DND-41 (cell line): ENCODE data around the gene RNPEPL1.

Experiments
- ATAC-seq: fragments of 200-7000 bp; cut with Tn5 transposase; 3 replicates; pipeline ENCODE4 v1.9.1; 2021; ENCODE audit warnings: low read depth; ENCODE audit not compliant: insufficient read depth
- DNase-seq: peaks from one replicate; pipeline ENCODE4 v3.0.0-alpha.2; 2020
- H2AFZ ChIP-seq: 2 replicates; pipeline ENCODE4 v1.6.0; 2012; ENCODE audit warnings: low read depth, low read length
- H3K27ac ChIP-seq: 2 replicates; pipeline ENCODE4 v1.5.1; 2012; ENCODE audit warnings: low read length, inconsistent platforms
- H3K27me3 ChIP-seq: fragments of 200-600 bp; sonication (generic); 2 replicates; pipeline ENCODE4 v1.6.0; 2012; ENCODE audit warnings: low read length, mild to moderate bottlenecking, inconsistent platforms; ENCODE audit not compliant: insufficient read depth, poor library complexity
- H3K36me3 ChIP-seq: 2 replicates; pipeline ENCODE4 v1.5.1; 2012; ENCODE audit warnings: low read length, inconsistent platforms; ENCODE audit not compliant: insufficient read depth
- H3K4me1 ChIP-seq: 2 replicates; pipeline ENCODE4 v1.5.1; 2012; ENCODE audit warnings: mild to moderate bottlenecking, low read length; ENCODE audit not compliant: insufficient read depth
- H3K4me2 ChIP-seq: 2 replicates; pipeline ENCODE4 v1.6.0; 2012; ENCODE audit warnings: mild to moderate bottlenecking, moderate library complexity, low read length, inconsistent platforms; ENCODE audit not compliant: insufficient read depth
- H3K4me3 ChIP-seq, 2 experiments: fragments of 200-600 bp in 1 of 2; shearing (Covaris generic) in 1 of 2; 2 replicates each; pipeline ENCODE4 v1.5.1; 2012 to 2016; ENCODE audit warnings: inconsistent platforms in 2 of 2, low read length in 2 of 2, mild to moderate bottlenecking in 2 of 2, low read depth in 1 of 2, moderate library complexity in 1 of 2
- H3K79me2 ChIP-seq: 2 replicates; pipeline ENCODE4 v1.6.0; 2012; ENCODE audit warnings: low read length, inconsistent platforms; ENCODE audit not compliant: insufficient read depth
- H3K9ac ChIP-seq: 2 replicates; pipeline ENCODE4 v1.6.0; 2012; ENCODE audit warnings: low read depth, mild to moderate bottlenecking, inconsistent platforms, low read length, moderate library complexity
- H3K9me3 ChIP-seq: 2 replicates; pipeline ENCODE4 v1.5.1; 2012; ENCODE audit warnings: low read length, moderate library complexity, mild to moderate bottlenecking, inconsistent platforms; ENCODE audit not compliant: insufficient read depth, severe bottlenecking
- H4K20me1 ChIP-seq: 2 replicates; pipeline ENCODE4 v1.6.0; 2012; ENCODE audit warnings: low read length; ENCODE audit not compliant: insufficient read depth
- EZH2 ChIP-seq: IDR thresholded peaks from 3 replicates; pipeline ENCODE4 v1.6.1; 2012; ENCODE audit warnings: borderline replicate concordance, low read depth, mild to moderate bottlenecking, moderate library complexity, low read length, inconsistent platforms; ENCODE audit not compliant: severe bottlenecking
- TF ChIP-seq, protein P1 (sequence below): IDR thresholded peaks from 2 replicates; pipeline ENCODE4 v1.5.1; 2012; ENCODE audit warnings: borderline replicate concordance, low read length, moderate library complexity, mild to moderate bottlenecking; ENCODE audit not compliant: poor library complexity, severe bottlenecking; ENCODE audit errors: extremely low read depth

Gene RNPEPL1

DNA sequence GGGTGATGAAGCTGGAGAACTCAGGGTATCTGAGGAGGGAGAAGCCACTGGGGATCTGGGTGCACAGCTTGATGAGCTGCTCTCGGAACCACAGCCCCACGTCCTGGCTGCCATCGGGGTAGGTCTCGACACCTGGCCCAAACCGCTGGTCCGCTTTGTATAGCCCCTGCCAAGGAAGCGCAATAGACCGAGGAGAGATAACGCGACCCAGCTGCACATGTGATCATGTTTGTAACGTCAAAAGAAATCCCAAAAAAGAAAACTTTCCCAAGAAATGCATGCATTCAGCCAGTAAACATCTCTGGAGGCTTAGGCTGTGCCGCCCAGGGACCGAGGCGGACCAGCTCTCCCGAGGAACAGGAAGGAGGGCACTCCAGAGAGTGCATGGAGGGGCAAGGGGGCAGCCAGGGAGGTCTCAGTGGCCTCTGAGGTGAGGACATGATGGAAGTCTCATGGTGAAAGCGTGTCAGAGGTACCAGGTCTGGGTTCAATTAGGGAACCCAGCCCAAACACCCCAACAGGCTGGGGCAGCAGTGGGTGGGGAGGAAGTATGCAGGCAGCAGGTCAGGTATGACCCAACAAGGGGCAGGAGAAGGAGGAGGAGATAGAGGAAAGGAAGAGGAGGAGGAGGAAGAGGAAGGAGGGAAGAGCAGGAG is 38.8 kb upstream of the RNPEPL1 start:
- Histone ChIP-seq H3K9ac (no peak overlapping the region), H2AFZ (no peak overlapping the region), H3K79me2 (no peaks in the 10 kb centered on the region), H3K9me3 (peaks cover 64% of the 10 kb centered on the region), H3K36me3 (peaks cover 84% of the 10 kb centered on the region), H3K27ac (no peak overlapping the region), H3K4me2 (no peak overlapping the region), H3K27me3 (no peaks in the 10 kb centered on the region), H4K20me1 (no peaks in the 10 kb centered on the region), H3K4me1 (no peaks in the 10 kb centered on the region), H3K4me3 (no peak overlapping the region)
- TF ChIP-seq EZH2: no peak
- TF ChIP-seq, protein P1, sequence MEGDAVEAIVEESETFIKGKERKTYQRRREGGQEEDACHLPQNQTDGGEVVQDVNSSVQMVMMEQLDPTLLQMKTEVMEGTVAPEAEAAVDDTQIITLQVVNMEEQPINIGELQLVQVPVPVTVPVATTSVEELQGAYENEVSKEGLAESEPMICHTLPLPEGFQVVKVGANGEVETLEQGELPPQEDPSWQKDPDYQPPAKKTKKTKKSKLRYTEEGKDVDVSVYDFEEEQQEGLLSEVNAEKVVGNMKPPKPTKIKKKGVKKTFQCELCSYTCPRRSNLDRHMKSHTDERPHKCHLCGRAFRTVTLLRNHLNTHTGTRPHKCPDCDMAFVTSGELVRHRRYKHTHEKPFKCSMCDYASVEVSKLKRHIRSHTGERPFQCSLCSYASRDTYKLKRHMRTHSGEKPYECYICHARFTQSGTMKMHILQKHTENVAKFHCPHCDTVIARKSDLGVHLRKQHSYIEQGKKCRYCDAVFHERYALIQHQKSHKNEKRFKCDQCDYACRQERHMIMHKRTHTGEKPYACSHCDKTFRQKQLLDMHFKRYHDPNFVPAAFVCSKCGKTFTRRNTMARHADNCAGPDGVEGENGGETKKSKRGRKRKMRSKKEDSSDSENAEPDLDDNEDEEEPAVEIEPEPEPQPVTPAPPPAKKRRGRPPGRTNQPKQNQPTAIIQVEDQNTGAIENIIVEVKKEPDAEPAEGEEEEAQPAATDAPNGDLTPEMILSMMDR: no peak
- ATAC-seq (no peak), DNase-seq (no peak)

DNA sequence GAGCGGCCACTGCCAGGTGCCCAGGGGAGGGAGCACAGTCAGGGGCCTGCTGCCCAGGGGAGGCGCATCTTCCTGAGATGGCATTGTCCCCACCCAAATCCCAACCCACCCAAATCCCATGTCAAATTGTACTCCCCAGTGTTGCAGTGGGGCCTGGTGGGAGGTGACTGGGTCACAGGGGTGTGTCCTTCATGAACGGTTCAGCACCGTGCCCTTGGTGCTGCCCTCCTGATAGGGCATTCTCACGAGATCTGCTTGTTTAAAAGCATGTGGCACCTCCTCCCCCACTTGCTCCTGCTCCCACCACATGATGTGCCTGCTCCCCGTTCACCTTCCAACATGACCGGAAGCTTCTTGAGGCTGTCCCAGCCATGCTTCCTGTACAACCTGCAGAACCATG is 38.1 kb upstream of the RNPEPL1 start:
- no peaks in the 10 kb centered on the region for H3K27me3 ChIP-seq
- DNase-seq (no peak), ATAC-seq (no peak)
- TF ChIP-seq, protein P1: no peak
- no peak for TF ChIP-seq EZH2
- H3K27ac ChIP-seq: no peak overlapping the region
- H3K4me3 ChIP-seq: no peak overlapping the region
- peaks cover 82% of the 10 kb centered on the region for H3K36me3 ChIP-seq
- no peak overlapping the region for H3K4me2 ChIP-seq
- no peaks in the 10 kb centered on the region for H3K4me1 ChIP-seq
- no peaks in the 10 kb centered on the region for H4K20me1 ChIP-seq
- peaks cover 57% of the 10 kb centered on the region for H3K9me3 ChIP-seq
- no peak overlapping the region for H3K9ac ChIP-seq
- H3K79me2 ChIP-seq: no peaks in the 10 kb centered on the region
- H2AFZ ChIP-seq: no peak overlapping the region

DNA sequence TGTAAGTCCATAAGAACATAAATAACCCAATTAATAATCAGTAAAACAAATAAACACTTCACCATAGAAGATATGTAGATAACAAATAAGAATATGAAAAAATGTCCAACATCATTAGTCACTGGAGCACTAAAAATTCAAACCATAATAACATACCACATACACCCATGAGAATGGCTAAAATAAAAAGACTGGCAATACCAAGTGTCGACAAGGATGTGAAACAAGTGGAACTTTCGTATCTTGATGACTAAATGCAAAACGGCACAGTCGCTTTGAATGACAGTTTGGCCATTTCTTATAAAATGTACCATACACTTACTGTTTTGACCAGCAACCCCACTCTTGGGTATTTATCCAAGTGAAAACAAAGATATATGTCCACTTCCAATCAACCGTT is 37.2 kb upstream of the RNPEPL1 start:
- Histone ChIP-seq H3K4me2 (no peak overlapping the region), H3K27me3 (no peaks in the 10 kb centered on the region), H4K20me1 (no peaks in the 10 kb centered on the region), H3K79me2 (no peaks in the 10 kb centered on the region), H2AFZ (no peak overlapping the region), H3K27ac (no peak overlapping the region), H3K4me3 (no peak overlapping the region), H3K9me3 (peaks cover 49% of the 10 kb centered on the region), H3K4me1 (no peaks in the 10 kb centered on the region), H3K9ac (no peak overlapping the region), H3K36me3 (peaks cover 73% of the 10 kb centered on the region)
- no peak for ATAC-seq
- no peak for TF ChIP-seq EZH2
- TF ChIP-seq, protein P1: no peak
- DNase-seq: no peak
